ENCODE measurements around the gene USP1.

Gene USP1

GRCh38 chr1:62417351-62417999 is 19.4 kb upstream of the USP1 start:
- TF ChIP-seq EZH2 (IDR thresholded peaks at IDR 0.05; ENCODE audit: borderline replicate concordance, low read length) (no peak), CTCF (IDR thresholded peaks at IDR 0.05; ENCODE audit: low read length) (no peak)
- H2AFZ ChIP-seq (ENCODE audit: low read length), result no peak overlapping the region
- no peak overlapping the region for H3K27ac ChIP-seq (ENCODE audit: low read depth, low read length, poor library complexity, severe bottlenecking)
- no peaks in the 10 kb centered on the region for H3K27me3 ChIP-seq (ENCODE audit: insufficient read depth, low read length)
- H3K9me3 ChIP-seq (ENCODE audit: low read length), result no peaks in the 10 kb centered on the region
- no peak overlapping the region for H3K4me2 ChIP-seq (ENCODE audit: low read length)
- no peak overlapping the region for H3K4me3 ChIP-seq (ENCODE audit: low read depth, low read length, poor library complexity, severe bottlenecking)
- no peaks in the 10 kb centered on the region for H3K9me2 ChIP-seq (ENCODE audit: low read depth, low read length)
- no peaks in the 10 kb centered on the region for H3K36me3 ChIP-seq (ENCODE audit: insufficient read depth, low read length)
- no peak overlapping the region for H3K9ac ChIP-seq (ENCODE audit: low read length)
- H3K4me1 ChIP-seq (ENCODE audit: insufficient read depth, low read length, severe bottlenecking), result no peaks in the 10 kb centered on the region
- no peaks in the 10 kb centered on the region for H4K20me1 ChIP-seq (ENCODE audit: insufficient read depth, low read length)
- no peaks in the 10 kb centered on the region for H3K79me2 ChIP-seq (ENCODE audit: insufficient read depth, low read length)
- no peaks in the 10 kb centered on the region for H3F3A ChIP-seq (ENCODE audit: insufficient read depth, low read length)

- H2AFZ ChIP-seq (ENCODE audit: low read length), result no peak overlapping the region
- TF ChIP-seq CTCF (IDR thresholded peaks at IDR 0.05; ENCODE audit: low read length) (no peak), EZH2 (IDR thresholded peaks at IDR 0.05; ENCODE audit: borderline replicate concordance, low read length) (no peak)
- no peak overlapping the region for H3K27ac ChIP-seq (ENCODE audit: low read depth, low read length, poor library complexity, severe bottlenecking)
- H3F3A ChIP-seq (ENCODE audit: insufficient read depth, low read length), result no peaks in the 10 kb centered on the region
- no peak overlapping the region for H3K4me2 ChIP-seq (ENCODE audit: low read length)
- no peaks in the 10 kb centered on the region for H3K9me3 ChIP-seq (ENCODE audit: low read length)
- no peaks in the 10 kb centered on the region for H4K20me1 ChIP-seq (ENCODE audit: insufficient read depth, low read length)
- no peaks in the 10 kb centered on the region for H3K36me3 ChIP-seq (ENCODE audit: insufficient read depth, low read length)
- no peaks in the 10 kb centered on the region for H3K4me1 ChIP-seq (ENCODE audit: insufficient read depth, low read length, severe bottlenecking)
- H3K27me3 ChIP-seq (ENCODE audit: insufficient read depth, low read length), result no peaks in the 10 kb centered on the region
- H3K4me3 ChIP-seq (ENCODE audit: low read depth, low read length, poor library complexity, severe bottlenecking), result no peak overlapping the region
- H3K9ac ChIP-seq (ENCODE audit: low read length), result no peak overlapping the region
- H3K9me2 ChIP-seq (ENCODE audit: low read depth, low read length), result no peaks in the 10 kb centered on the region
- H3K79me2 ChIP-seq (ENCODE audit: insufficient read depth, low read length), result no peaks in the 10 kb centered on the region
Measured at GRCh38 chr1:62420214-62420613, 16.6 kb upstream of the USP1 start.

GRCh38 chr1:62423580-62424242 is 13.1 kb upstream of the USP1 start:
- Histone ChIP-seq H3K27ac (ENCODE audit: low read depth, low read length, poor library complexity, severe bottlenecking) (no peak overlapping the region), H3K9me3 (ENCODE audit: low read length) (no peaks in the 10 kb centered on the region), H3K27me3 (ENCODE audit: insufficient read depth, low read length) (no peaks in the 10 kb centered on the region), H4K20me1 (ENCODE audit: insufficient read depth, low read length) (no peaks in the 10 kb centered on the region), H3K36me3 (ENCODE audit: insufficient read depth, low read length) (no peaks in the 10 kb centered on the region), H3F3A (ENCODE audit: insufficient read depth, low read length) (no peaks in the 10 kb centered on the region), H3K4me2 (ENCODE audit: low read length) (no peak overlapping the region), H3K9me2 (ENCODE audit: low read depth, low read length) (no peaks in the 10 kb centered on the region), H3K9ac (ENCODE audit: low read length) (no peak overlapping the region), H3K79me2 (ENCODE audit: insufficient read depth, low read length) (no peaks in the 10 kb centered on the region), H3K4me3 (ENCODE audit: low read depth, low read length, poor library complexity, severe bottlenecking) (no peak overlapping the region), H3K4me1 (ENCODE audit: insufficient read depth, low read length, severe bottlenecking) (no peaks in the 10 kb centered on the region), H2AFZ (ENCODE audit: low read length) (no peak overlapping the region)
- TF ChIP-seq EZH2 (IDR thresholded peaks at IDR 0.05; ENCODE audit: borderline replicate concordance, low read length) (no peak), CTCF (IDR thresholded peaks at IDR 0.05; ENCODE audit: low read length) (no peak)
